Transverse colon (tissue), 4 donors: Measurements from ENCODE around the gene SOCS3. TPM values are rescaled to one million over a fixed set of nuclear protein-coding genes. Genes with fewer than 3 reads are reported as not detected.

ENCODE experiments used
- DNase-seq: peaks from one replicate; pipeline ENCODE4 v3.0.0-alpha.2; 2019
- H3K27ac ChIP-seq, 4 donors: fragments of 200-600 bp; sonication (generic); 2 replicates each; pipeline ENCODE4 v1.5.1; 2016 to 2018; ENCODE audit warnings: inconsistent platforms in 4 of 4
- H3K27me3 ChIP-seq: fragments of 200-600 bp; sonication (generic); 2 replicates; pipeline ENCODE4 v1.5.1; 2017; ENCODE audit warnings: inconsistent platforms
- H3K36me3 ChIP-seq, 4 donors: fragments of 200-600 bp; sonication (generic); 2 replicates each; pipeline ENCODE4 v1.5.1; 2017 to 2019; ENCODE audit warnings: inconsistent platforms in 4 of 4
- H3K4me1 ChIP-seq, 4 donors: fragments of 200-600 bp; sonication (generic); 2 replicates each; pipeline ENCODE4 v1.5.1; 2017 to 2020; ENCODE audit warnings: inconsistent platforms in 4 of 4
- H3K4me3 ChIP-seq, 4 donors: fragments of 200-600 bp; sonication (generic); 1 replicate in 1 of 4; 2 replicates in 3 of 4; pipeline versions ENCODE4 v1.5.1 to v1.6.1; 2017 to 2019; ENCODE audit warnings: inconsistent platforms in 4 of 4
- H3K9me3 ChIP-seq, 2 donors: fragments of 200-600 bp; sonication (generic); 2 replicates each; pipeline ENCODE4 v1.5.1; 2017 to 2019; ENCODE audit warnings: inconsistent platforms in 2 of 2
- CTCF ChIP-seq, 5 experiments: fragments of 200-600 bp in 3 of 5; fragments of 450-650 bp in 2 of 5; sonication (generic) in 3 of 5; IDR thresholded peaks; 1 replicate in 2 of 5; 2 replicates in 3 of 5; pipeline ENCODE4 v1.5.1; 2016 to 2017; ENCODE audit warnings: antibody characterized with exemption in 5 of 5, inconsistent platforms in 3 of 5, mild to moderate bottlenecking in 2 of 5, moderate library complexity in 1 of 5
- EP300 ChIP-seq: sonication (generic); formaldehyde crosslinking; IDR thresholded peaks from one replicate; pipeline ENCODE4 v1.6.1; 2017; ENCODE audit warnings: antibody characterized with exemption, low read depth
- POLR2A ChIP-seq: fragments of 450-650 bp; IDR thresholded peaks from one replicate; pipeline ENCODE4 v1.6.1; 2016; ENCODE audit warnings: antibody characterized with exemption, mild to moderate bottlenecking, moderate library complexity
- POLR2AphosphoS5 ChIP-seq, 3 donors: sonication (generic); formaldehyde crosslinking; IDR thresholded peaks; one replicate each; pipeline ENCODE4 v1.6.1; 2016; ENCODE audit warnings: antibody characterized with exemption in 3 of 3
- WGBS, 2 donors: methylation state at CpG; one replicate each; pipeline ENCODE4 v1.1.5; 2018; ENCODE audit warnings: low coverage in 1 of 2; 5-methylcytosine and 5-hydroxymethylcytosine counted together
- in situ Hi-C, 4 donors: fragments of 200-750 bp; cut with MboI; loops; one replicate each; pipeline versions ENCODE4 v1.15.0 to v1.15.1; 2017; ENCODE audit warnings: low sequenced_read_pairs in 3 of 4, low pct_ligation_motif_present in 1 of 4, low pct_unique_long_range_greater_than_20kb in 1 of 4
- intact Hi-C: fragments of 100-400 bp; cut with DNase I; formaldehyde crosslinking; loops from one replicate; pipeline ENCODE4 v1.15.1; 2023; ENCODE audit warnings: low total_unique reads
- total RNA-seq, 4 donors: library from RNA; depleted of rRNA; stranded (reverse); fragments of >200 nt; gene quantifications; one replicate each; pipeline ENCODE4 v1.1.0, GENCODE V29; 2016

Gene SOCS3
- total RNA-seq, 4 donors from 2014 or later, result 22.3 to 230 (median 37.6) TPM

DNA sequence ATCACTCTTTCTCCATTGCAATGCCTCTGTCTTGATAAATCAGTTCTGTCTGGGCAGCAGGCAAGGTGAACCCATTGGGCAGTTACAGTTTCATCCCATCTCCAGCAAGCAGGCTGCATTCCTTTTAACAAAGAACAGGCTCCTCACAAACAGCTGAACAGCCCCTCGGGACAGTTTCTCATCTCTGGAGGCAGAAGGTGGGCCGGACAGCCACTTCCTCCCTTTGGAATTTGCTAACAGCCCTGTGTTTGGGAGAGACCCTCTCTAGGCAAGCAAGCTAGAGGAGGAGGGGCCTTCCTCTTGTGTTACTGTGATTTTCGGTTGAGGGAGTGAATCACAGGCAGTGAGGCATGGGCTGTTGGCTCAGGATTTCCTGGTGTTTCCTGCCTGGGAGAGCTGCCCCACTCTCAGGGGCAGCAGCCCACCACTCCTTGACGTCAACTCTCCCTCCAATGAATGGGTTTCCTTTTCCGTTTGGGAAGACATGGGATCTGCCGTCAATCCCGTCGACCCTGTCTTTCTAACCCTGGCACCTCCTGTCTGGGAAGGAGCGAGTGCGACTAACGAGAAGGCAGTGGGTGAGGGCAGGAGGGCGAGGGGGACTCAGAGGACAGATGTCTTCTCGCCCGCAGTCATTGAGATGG, 14.9 kb upstream of the SOCS3 start:
- H3K36me3 ChIP-seq, result no peaks in the 10 kb centered on the region
- no peak for DNase-seq
- H3K9me3 ChIP-seq, result no peaks in the 10 kb centered on the region
- in situ Hi-C loops, result no loop called here
- no peaks in the 10 kb centered on the region for H3K27me3 ChIP-seq
- intact Hi-C loops, result no loop called here
- WGBS, 2 donors, result 80 to 83% methylated on average over 9 to 14 of the region's 14 CpGs
- no peak overlapping the region for H3K4me3 ChIP-seq
- TF ChIP-seq POLR2A, result no peak
- TF ChIP-seq POLR2AphosphoS5 (IDR thresholded peaks at IDR 0.05), result no peak
- TF ChIP-seq EP300, result no peak
- no peak for TF ChIP-seq CTCF (IDR thresholded peaks at IDR 0.05)
- peaks cover 7 to 16% (median 11%) of the 10 kb centered on the region in 4 donors for H3K4me1 ChIP-seq
- H3K27ac ChIP-seq, result peak overlapping the region; percentile 63 to 93 (median 66)

DNA sequence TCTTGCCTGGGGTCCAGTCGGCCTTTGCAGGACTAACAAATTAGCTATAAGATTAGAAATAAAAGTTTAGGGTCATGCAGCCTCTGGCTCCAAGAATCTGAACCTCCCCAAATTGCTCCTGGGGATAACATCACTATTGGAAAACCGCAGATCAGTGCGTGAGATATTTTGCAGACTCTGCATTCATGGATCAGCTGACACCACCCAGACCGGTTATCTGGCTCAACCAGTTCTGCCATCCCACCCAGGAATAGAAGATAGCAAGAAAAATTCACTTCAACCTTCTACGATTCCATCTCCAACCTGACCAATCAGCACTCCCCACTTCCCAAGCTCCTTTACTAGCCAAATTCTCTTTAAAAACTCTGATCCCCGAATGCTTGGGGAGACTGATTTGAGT, 14.3 kb upstream of the SOCS3 start:
- intact Hi-C loops, result no loop called here
- in situ Hi-C loops, result no loop called here
- 70 to 72% methylated on average over 3 to 6 of the region's 6 CpGs for WGBS, 2 donors

DNA sequence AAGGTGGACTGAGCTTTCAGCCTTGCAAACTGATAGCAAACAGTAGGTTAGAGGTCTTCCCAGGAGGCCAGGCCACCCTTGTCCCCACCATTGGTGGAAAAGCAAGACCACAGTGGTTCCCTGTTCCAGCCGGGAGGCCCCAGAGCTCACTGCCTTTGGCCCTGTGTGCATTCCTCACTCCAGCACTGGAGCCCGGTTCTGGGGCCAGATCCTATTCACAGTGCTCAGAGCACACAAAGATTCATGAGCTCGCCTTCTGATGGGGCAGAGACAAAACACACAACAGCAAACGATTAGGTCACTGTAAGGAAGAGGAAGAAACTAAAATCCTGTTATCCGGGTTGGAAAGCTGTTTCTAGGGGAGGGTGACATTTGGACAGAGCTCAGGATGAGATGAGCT, 13.0 kb upstream of the SOCS3 start:
- TF ChIP-seq CTCF (IDR thresholded peaks at IDR 0.05), result no peak
- no peak for TF ChIP-seq POLR2AphosphoS5 (IDR thresholded peaks at IDR 0.05)
- TF ChIP-seq POLR2A, result no peak
- H3K27me3 ChIP-seq, result no peaks in the 10 kb centered on the region
- no peaks in the 10 kb centered on the region for H3K9me3 ChIP-seq
- in situ Hi-C loops (no loop called here), intact Hi-C loops (no loop called here)
- H3K36me3 ChIP-seq, result no peaks in the 10 kb centered on the region
- WGBS, 2 donors, result 73% methylated on average over 5 of the region's 5 CpGs; no CpG with 5 or more reads in 1 of the 2 donors
- DNase-seq, result no peak
- H3K27ac ChIP-seq, result no peak overlapping the region
- H3K4me3 ChIP-seq, result no peak overlapping the region
- peaks cover 0 to 4% (median 2%) of the 10 kb centered on the region in 4 donors for H3K4me1 ChIP-seq

More for the DNA sequence above, 14.3 kb upstream of the SOCS3 start:
- Histone ChIP-seq H3K27ac (peak overlapping the region in 3 of 4 donors; percentile 63 to 93 (median 67)), H3K27me3 (no peaks in the 10 kb centered on the region), H3K9me3 (no peaks in the 10 kb centered on the region), H3K4me3 (no peak overlapping the region), H3K36me3 (no peaks in the 10 kb centered on the region), H3K4me1 (peaks cover 1 to 11% (median 6%) of the 10 kb centered on the region in 4 donors)
- DNase-seq, result no peak
- TF ChIP-seq POLR2AphosphoS5 (IDR thresholded peaks at IDR 0.05) (no peak), POLR2A (no peak), CTCF (IDR thresholded peaks at IDR 0.05) (no peak), EP300 (no peak)

DNA sequence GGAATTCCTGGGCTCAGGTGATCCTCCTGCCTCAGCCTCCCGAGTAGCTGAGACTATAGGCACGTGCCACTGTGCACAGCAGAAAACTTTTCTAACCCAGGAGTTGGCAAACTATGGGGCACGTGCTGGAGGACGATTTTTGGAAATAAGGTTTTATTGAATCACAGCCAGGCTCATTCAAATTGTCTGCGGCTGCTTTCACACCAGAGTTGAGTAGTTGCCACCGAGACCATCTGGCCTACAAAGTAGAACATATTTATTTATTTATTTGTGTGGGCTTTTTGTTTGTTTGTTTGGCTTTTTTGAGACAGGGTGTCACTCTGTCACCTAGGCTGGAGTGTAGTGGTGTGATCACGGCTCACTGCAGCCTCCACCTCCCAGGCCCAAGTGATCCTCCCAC, 11.2 kb upstream of the SOCS3 start:
- intact Hi-C loops, result no loop called here
- Histone ChIP-seq H3K27ac (no peak overlapping the region), H3K4me3 (no peak overlapping the region), H3K36me3 (no peaks in the 10 kb centered on the region), H3K27me3 (no peaks in the 10 kb centered on the region), H3K9me3 (no peaks in the 10 kb centered on the region), H3K4me1 (peaks cover 0 to 7% (median under 1%) of the 10 kb centered on the region in 4 donors)
- no peak for TF ChIP-seq CTCF (IDR thresholded peaks at IDR 0.05)
- no peak for TF ChIP-seq POLR2AphosphoS5 (IDR thresholded peaks at IDR 0.05)
- no peak for TF ChIP-seq POLR2A
- no peak for TF ChIP-seq EP300
- 93% methylated on average over 7 of the region's 7 CpGs; no CpG with 5 or more reads in 1 of the 2 donors for WGBS, 2 donors
- no peak for DNase-seq
- in situ Hi-C loops, result no loop called here
